OCI-LY7 (cell line): ENCODE measurements around the gene SLC35F2. TPM values are rescaled to one million over a fixed set of nuclear protein-coding genes. Genes with fewer than 3 reads are reported as not detected.
"Not testable (repeated sequence)": the region's sequence is repeated elsewhere in the genome, so short reads cannot be mapped to it uniquely, and the experiment has no call there.

Source experiments
- BruUV-seq: library from RNA; stranded (reverse); fragments of 400-500 nt; replicated peaks from 2 replicates; lab custom pipeline; 2021; lab: Mats Ljungman, UMichigan
- CTCF ChIA-PET: fragments of 300-600 bp; sonication (Branson Sonifier 250); formaldehyde crosslinking; loops from one replicate; lab custom pipeline; 2022; ENCODE audit warnings: antibody characterized with exemption; ENCODE audit not compliant: unreplicated experiment; lab: Charles Lee
- POLR2A ChIA-PET: fragments of 300-600 bp; sonication (Branson Sonifier 250); formaldehyde crosslinking; loops from one replicate; lab custom pipeline; 2022; ENCODE audit warnings: antibody characterized with exemption; lab: Charles Lee
- DNase-seq: peaks from one replicate; pipeline ENCODE4 v3.0.0-alpha.2; 2015; ENCODE audit warnings: low spot score
- H2AFZ ChIP-seq: fragments of 200-600 bp; sonication (generic), shearing (Covaris generic); 2 replicates; pipeline ENCODE4 v1.6.1; 2014; ENCODE audit warnings: mild to moderate bottlenecking, antibody characterized with exemption, low read length, moderate library complexity
- H3K27ac ChIP-seq: fragments of 200-600 bp; sonication (generic); 2 replicates; pipeline ENCODE4 v1.5.1; 2014; ENCODE audit warnings: mixed run types, low read depth, mild to moderate bottlenecking, moderate library complexity, low read length, inconsistent platforms; ENCODE audit not compliant: poor library complexity, severe bottlenecking
- H3K36me3 ChIP-seq: fragments of 200-600 bp; sonication (generic); 2 replicates; pipeline ENCODE4 v1.6.1; 2014; ENCODE audit warnings: mild to moderate bottlenecking, antibody characterized with exemption, low read length, moderate library complexity, mixed read lengths; ENCODE audit not compliant: insufficient read depth
- H3K4me1 ChIP-seq: fragments of 200-600 bp; sonication (generic); 2 replicates; pipeline ENCODE4 v1.5.1; 2014; ENCODE audit warnings: mild to moderate bottlenecking, low read length; ENCODE audit not compliant: insufficient read depth, poor library complexity, severe bottlenecking
- H3K4me2 ChIP-seq: fragments of 200-600 bp; sonication (generic); 2 replicates; pipeline ENCODE4 v1.6.1; 2014; ENCODE audit warnings: mild to moderate bottlenecking, low read length
- H3K4me3 ChIP-seq: fragments of 200-600 bp; sonication (generic); 2 replicates; pipeline ENCODE4 v1.5.1; 2014; ENCODE audit warnings: mild to moderate bottlenecking, low read depth, low read length; ENCODE audit not compliant: poor library complexity, severe bottlenecking
- H3K79me2 ChIP-seq: fragments of 200-600 bp; sonication (generic); 2 replicates; pipeline ENCODE4 v1.6.1; 2016; ENCODE audit warnings: low read depth, mild to moderate bottlenecking, low read length, moderate library complexity, mixed read lengths; ENCODE audit not compliant: insufficient read depth
- H3K9me2 ChIP-seq: fragments of 200-600 bp; sonication (generic); 2 replicates; pipeline ENCODE4 v1.6.1; 2016; ENCODE audit warnings: mild to moderate bottlenecking, low read length, mixed read lengths; ENCODE audit not compliant: insufficient read depth
- H3K9me3 ChIP-seq: fragments of 200-600 bp; sonication (generic); 2 replicates; pipeline ENCODE4 v1.6.1; 2014; ENCODE audit warnings: mild to moderate bottlenecking, mixed run types, low read length, mixed read lengths
- H4K20me1 ChIP-seq: fragments of 200-600 bp; sonication (generic); 2 replicates; pipeline ENCODE4 v1.6.1; 2014; ENCODE audit warnings: mild to moderate bottlenecking, antibody characterized with exemption, low read length, moderate library complexity, mixed read lengths; ENCODE audit not compliant: insufficient read depth
- EZH2phosphoT487 ChIP-seq: fragments of 200-600 bp; sonication (generic); IDR thresholded peaks from 2 replicates; pipeline ENCODE4 v1.6.1; 2018; ENCODE audit warnings: low read depth, borderline replicate concordance, mild to moderate bottlenecking, mixed run types, antibody characterized with exemption, low read length, moderate library complexity, mixed read lengths
- intact Hi-C: fragments of 100-400 bp; cut with micrococcal nuclease; formaldehyde crosslinking; loops from one replicate; pipeline ENCODE4 v1.10.0; 2022; ENCODE audit not compliant: unreplicated experiment
- total RNA-seq, 2 experiments: library from RNA; depleted of rRNA in 1 of 2; stranded (reverse); fragments of >200 nt in 1 of 2; shearing (Covaris generic) in 1 of 2; gene quantifications; 2 replicates each; pipeline ENCODE4 v1.2.3, GENCODE V29; 2014 to 2022
- TF ChIP-seq, protein P1 (sequence below): fragments of 200-600 bp; sonication (generic); conservative IDR thresholded peaks from 2 replicates; pipeline ENCODE4 v1.5.1; 2014; ENCODE audit warnings: mild to moderate bottlenecking, antibody characterized with exemption, low read length, moderate library complexity, mixed read lengths

SLC35F2 gene
- total RNA-seq, 2 experiments from 2014 or later: 21.1 to 23.3 TPM

DNA sequence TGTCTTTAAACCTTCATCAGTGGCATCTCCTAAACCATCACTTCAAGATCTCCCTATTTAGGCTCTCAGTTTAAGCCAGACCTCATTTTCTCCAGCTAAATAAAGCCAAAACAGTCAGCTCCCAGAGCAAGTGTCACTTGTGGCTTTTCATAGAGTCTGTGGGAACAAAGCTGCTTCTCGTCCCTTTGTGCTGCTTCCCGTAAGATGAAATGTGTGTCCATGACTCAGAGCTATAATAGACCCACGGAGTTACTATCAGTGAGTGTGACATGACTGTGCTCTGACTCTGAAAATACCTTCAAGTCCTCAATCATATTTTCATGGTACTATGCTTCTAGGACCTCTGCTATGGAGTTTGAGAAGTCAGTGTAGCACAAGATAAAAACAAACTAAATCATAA is 89.4 kb downstream of the SLC35F2 start:
- H3K4me1 ChIP-seq: no peaks in the 10 kb centered on the region
- CTCF ChIA-PET: no interaction called here
- TF ChIP-seq, protein P1, sequence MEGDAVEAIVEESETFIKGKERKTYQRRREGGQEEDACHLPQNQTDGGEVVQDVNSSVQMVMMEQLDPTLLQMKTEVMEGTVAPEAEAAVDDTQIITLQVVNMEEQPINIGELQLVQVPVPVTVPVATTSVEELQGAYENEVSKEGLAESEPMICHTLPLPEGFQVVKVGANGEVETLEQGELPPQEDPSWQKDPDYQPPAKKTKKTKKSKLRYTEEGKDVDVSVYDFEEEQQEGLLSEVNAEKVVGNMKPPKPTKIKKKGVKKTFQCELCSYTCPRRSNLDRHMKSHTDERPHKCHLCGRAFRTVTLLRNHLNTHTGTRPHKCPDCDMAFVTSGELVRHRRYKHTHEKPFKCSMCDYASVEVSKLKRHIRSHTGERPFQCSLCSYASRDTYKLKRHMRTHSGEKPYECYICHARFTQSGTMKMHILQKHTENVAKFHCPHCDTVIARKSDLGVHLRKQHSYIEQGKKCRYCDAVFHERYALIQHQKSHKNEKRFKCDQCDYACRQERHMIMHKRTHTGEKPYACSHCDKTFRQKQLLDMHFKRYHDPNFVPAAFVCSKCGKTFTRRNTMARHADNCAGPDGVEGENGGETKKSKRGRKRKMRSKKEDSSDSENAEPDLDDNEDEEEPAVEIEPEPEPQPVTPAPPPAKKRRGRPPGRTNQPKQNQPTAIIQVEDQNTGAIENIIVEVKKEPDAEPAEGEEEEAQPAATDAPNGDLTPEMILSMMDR: no peak
- no peak for TF ChIP-seq EZH2phosphoT487
- intact Hi-C loops: no loop called here
- POLR2A ChIA-PET: interaction anchor here (0.6 to 0.7 kb wide), 2 partner anchors 62 to 205 kb away, joined by 3 read pairs; no protein-coding TSS in a partner anchor
- no peaks in the 10 kb centered on the region for H3K9me2 ChIP-seq
- DNase-seq: no peak
- no peak overlapping the region for H3K4me2 ChIP-seq
- H3K36me3 ChIP-seq: no peaks in the 10 kb centered on the region
- no TSS peak for BruUV-seq
- H3K9me3 ChIP-seq: no peaks in the 10 kb centered on the region
- no peak overlapping the region for H3K4me3 ChIP-seq
- no peak overlapping the region for H3K27ac ChIP-seq
- H3K79me2 ChIP-seq: no peaks in the 10 kb centered on the region
- no peaks in the 10 kb centered on the region for H4K20me1 ChIP-seq
- no peak overlapping the region for H2AFZ ChIP-seq

DNA sequence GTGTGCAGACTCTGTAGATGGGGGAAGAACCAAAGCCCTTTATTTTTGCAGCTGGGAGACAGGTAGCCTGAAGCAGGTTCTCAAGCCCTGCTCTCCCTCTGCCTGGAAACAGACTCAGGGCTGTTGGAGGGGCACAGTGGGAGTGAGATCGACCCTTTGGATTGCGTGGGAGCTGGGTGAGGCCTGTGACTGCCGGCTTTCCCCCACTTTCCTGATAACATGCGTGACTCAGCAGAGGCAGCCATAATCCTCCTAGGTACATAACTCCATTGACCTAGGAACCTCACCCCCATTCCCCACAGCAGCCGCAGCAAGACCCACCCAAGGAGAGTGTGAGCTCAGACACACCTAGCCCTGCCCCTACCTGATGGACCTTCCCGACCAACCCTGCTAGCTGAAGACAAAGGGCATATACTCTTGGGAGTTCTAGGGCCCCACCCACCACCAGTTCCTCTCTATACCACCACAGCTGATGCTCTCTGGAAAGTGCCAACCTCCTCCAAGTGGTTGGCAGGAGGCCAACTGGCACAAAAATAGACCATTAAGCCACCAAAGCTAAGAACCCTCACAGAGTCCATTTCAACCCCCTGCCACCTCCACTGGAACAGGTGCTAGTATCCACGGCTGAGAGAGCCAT is 99.8 kb downstream of the SLC35F2 start:
- H4K20me1 ChIP-seq, H3K4me2 ChIP-seq, intact Hi-C loops, DNase-seq, H2AFZ ChIP-seq, H3K36me3 ChIP-seq, H3K79me2 ChIP-seq, BruUV-seq, H3K9me3 ChIP-seq, H3K9me2 ChIP-seq, H3K4me1 ChIP-seq, H3K4me3 ChIP-seq, CTCF ChIA-PET, H3K27ac ChIP-seq: not testable (repeated sequence)
- POLR2A ChIA-PET: interaction anchor here (0.6 kb wide), 2 partner anchors 67 to 1882 kb away, joined by 3 read pairs; no protein-coding TSS in a partner anchor

DNA sequence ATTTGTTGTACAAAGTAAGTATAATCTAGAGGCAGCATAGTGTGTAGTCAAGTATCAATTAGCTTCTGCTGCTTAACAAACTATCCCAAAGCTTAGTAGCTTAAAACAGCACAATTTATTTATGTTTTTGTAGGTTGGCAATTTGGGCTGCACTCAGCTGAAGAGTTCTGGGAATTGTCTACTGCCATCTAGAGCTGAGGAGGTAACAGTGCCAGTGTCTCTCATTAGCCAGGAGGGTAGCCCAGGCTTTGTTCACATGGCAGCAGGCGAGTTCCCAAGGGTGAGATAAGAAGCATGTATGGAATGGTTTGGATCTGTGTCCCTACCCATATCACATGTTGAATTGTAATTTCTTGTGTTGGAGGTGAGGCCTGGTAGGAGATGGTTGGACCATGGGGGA is 100.9 kb downstream of the SLC35F2 start:
- H3K9me2 ChIP-seq: no peaks in the 10 kb centered on the region
- H3K4me2 ChIP-seq: no peak overlapping the region
- no peak overlapping the region for H3K27ac ChIP-seq
- intact Hi-C loops: no loop called here
- ChIA-PET POLR2A (interaction anchor here (1.1 kb wide), 1 partner anchor 12 kb away, joined by 5 read pairs; no protein-coding TSS in a partner anchor), CTCF (no interaction called here)
- no peaks in the 10 kb centered on the region for H4K20me1 ChIP-seq
- no peaks in the 10 kb centered on the region for H3K79me2 ChIP-seq
- BruUV-seq: no TSS peak
- DNase-seq: no peak
- H3K4me3 ChIP-seq: no peak overlapping the region
- no peaks in the 10 kb centered on the region for H3K4me1 ChIP-seq
- 0 out of 2 replicates have a peak overlapping the region, but pooled peaks have one; percentile 5 for H2AFZ ChIP-seq
- H3K36me3 ChIP-seq: no peaks in the 10 kb centered on the region
- TF ChIP-seq EZH2phosphoT487: no peak
- TF ChIP-seq, protein P1: peak; percentile 62
- H3K9me3 ChIP-seq: no peaks in the 10 kb centered on the region
